ENCODE measurements around the gene SCUBE3.

SCUBE3 gene

DNA sequence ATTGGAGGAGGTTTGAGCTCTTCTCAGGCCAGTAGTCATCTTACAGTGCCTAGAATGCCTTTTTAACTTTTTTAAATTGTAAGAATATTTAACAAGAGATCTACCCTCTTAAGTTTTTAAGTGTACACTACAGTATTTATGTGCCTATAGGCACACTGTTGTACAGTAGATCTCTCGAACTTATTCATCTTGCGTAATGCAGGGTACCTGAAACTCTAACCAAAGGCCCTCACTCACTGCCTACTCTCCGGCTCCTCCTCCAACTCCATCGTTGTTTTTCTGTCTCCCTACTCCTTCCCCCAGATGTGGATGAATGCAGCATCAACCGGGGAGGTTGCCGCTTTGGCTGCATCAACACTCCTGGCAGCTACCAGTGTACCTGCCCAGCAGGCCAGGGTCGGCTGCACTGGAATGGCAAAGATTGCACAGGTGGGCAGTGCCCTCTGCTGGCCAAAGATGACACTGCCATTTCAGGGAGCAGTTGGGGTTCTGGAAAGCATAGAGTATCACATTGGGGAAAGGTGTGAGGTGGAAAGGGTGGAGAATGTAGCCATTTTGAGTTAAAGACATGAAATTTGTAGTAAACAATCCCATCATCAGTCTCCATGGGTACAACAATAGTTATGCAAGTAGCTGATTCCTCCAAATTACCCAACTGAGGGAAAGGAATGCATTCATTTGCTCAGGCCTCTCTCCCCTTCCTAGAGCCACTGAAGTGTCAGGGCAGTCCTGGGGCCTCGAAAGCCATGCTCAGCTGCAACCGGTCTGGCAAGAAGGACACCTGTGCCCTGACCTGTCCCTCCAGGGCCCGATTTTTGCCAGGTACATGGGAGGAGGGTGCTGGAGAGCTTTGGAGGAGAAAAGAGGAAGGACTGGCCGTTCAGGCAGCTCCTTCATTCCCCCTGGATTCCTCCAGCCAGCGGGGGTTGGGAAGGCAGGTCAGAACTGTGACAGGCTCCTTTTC, 27.4 kb downstream of the SCUBE3 start:
- H3K79me2 ChIP-seq (ENCODE audit: insufficient read depth, low read length): no peaks in the 10 kb centered on the region
- no peaks in the 10 kb centered on the region for H3K9me3 ChIP-seq (ENCODE audit: insufficient read depth, low read length)

DNA sequence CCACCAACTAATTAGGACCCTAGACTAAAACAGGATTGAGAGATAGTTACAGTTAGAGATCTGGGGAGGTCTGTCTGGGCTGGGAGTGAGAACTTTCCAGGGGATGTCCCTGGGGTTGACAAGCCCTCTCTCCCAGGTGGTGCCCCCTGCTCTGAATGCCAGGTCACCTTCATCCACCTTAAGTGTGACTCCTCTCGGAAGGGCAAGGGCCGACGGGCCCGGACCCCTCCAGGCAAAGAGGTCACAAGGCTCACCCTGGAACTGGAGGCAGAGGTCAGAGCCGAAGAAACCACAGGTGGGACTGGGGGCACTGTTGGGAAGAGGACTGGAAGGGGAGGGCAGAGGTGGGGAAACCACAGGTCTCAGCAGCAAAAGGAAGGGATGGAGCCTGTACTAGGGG, 28.7 kb downstream of the SCUBE3 start:
- Histone ChIP-seq H3K4me2 (ENCODE audit: low read depth, low read length, poor library complexity, severe bottlenecking) (no peak overlapping the region), H2AFZ (ENCODE audit: low read depth, low read length, severe bottlenecking) (no peak overlapping the region), H3K27ac (ENCODE audit: low read depth, low read length) (no peak overlapping the region), H3K9me2 (replicated peaks; ENCODE audit: insufficient read depth, low read length) (no peaks in the 10 kb centered on the region), H3K4me3 (ENCODE audit: insufficient read depth, low read length, poor library complexity, severe bottlenecking) (no peak overlapping the region), H3K9ac (ENCODE audit: low read length) (no peak overlapping the region), H4K20me1 (ENCODE audit: low read depth, low read length) (no peaks in the 10 kb centered on the region), H3K27me3 (ENCODE audit: low read length) (no peaks in the 10 kb centered on the region), H3K36me3 (ENCODE audit: low read length) (no peaks in the 10 kb centered on the region), H3K9me3 (ENCODE audit: insufficient read depth, low read length) (no peaks in the 10 kb centered on the region), H3F3A (ENCODE audit: insufficient read depth) (no peaks in the 10 kb centered on the region), H3K79me2 (ENCODE audit: insufficient read depth, low read length) (no peaks in the 10 kb centered on the region)
- no peak for TF ChIP-seq EZH2phosphoT487 (conservative IDR thresholded peaks at IDR 0.05; ENCODE audit: low read length)
- TF ChIP-seq, protein P1, sequence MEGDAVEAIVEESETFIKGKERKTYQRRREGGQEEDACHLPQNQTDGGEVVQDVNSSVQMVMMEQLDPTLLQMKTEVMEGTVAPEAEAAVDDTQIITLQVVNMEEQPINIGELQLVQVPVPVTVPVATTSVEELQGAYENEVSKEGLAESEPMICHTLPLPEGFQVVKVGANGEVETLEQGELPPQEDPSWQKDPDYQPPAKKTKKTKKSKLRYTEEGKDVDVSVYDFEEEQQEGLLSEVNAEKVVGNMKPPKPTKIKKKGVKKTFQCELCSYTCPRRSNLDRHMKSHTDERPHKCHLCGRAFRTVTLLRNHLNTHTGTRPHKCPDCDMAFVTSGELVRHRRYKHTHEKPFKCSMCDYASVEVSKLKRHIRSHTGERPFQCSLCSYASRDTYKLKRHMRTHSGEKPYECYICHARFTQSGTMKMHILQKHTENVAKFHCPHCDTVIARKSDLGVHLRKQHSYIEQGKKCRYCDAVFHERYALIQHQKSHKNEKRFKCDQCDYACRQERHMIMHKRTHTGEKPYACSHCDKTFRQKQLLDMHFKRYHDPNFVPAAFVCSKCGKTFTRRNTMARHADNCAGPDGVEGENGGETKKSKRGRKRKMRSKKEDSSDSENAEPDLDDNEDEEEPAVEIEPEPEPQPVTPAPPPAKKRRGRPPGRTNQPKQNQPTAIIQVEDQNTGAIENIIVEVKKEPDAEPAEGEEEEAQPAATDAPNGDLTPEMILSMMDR (IDR thresholded peaks at IDR 0.05; ENCODE audit: insufficient read depth, low read length, poor library complexity, severe bottlenecking): no peak

More for the DNA sequence above, 27.4 kb downstream of the SCUBE3 start:
- Histone ChIP-seq H3K27ac (ENCODE audit: low read depth, low read length) (no peak overlapping the region), H2AFZ (ENCODE audit: low read depth, low read length, severe bottlenecking) (no peak overlapping the region), H3K4me2 (ENCODE audit: low read depth, low read length, poor library complexity, severe bottlenecking) (no peak overlapping the region), H3F3A (ENCODE audit: insufficient read depth) (no peaks in the 10 kb centered on the region), H3K9me2 (replicated peaks; ENCODE audit: insufficient read depth, low read length) (no peaks in the 10 kb centered on the region), H3K9ac (ENCODE audit: low read length) (no peak overlapping the region), H3K4me3 (ENCODE audit: insufficient read depth, low read length, poor library complexity, severe bottlenecking) (no peak overlapping the region), H4K20me1 (ENCODE audit: low read depth, low read length) (no peaks in the 10 kb centered on the region), H3K27me3 (ENCODE audit: low read length) (no peaks in the 10 kb centered on the region), H3K36me3 (ENCODE audit: low read length) (no peaks in the 10 kb centered on the region)
- no peak for TF ChIP-seq EZH2phosphoT487 (conservative IDR thresholded peaks at IDR 0.05; ENCODE audit: low read length)
- TF ChIP-seq, protein P1 (IDR thresholded peaks at IDR 0.05; ENCODE audit: insufficient read depth, low read length, poor library complexity, severe bottlenecking): peak; percentile 100

DNA sequence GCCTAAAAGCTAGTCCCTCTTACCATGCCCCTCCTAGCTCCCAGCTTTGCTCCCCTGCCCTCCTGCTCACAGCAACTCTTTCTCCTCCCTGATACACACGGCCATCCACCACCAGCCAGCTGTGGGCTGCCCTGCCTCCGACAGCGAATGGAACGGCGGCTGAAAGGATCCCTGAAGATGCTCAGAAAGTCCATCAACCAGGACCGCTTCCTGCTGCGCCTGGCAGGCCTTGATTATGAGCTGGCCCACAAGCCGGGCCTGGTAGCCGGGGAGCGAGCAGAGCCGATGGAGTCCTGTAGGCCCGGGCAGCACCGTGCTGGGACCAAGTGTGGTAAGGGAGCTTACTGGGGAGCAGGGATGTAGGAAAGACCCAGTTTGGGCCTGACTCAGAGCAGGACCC, 29.1 kb downstream of the SCUBE3 start:
- no peaks in the 10 kb centered on the region for H3K36me3 ChIP-seq (ENCODE audit: low read length)

More for the DNA sequence above, 29.1 kb downstream of the SCUBE3 start:
- TF ChIP-seq, protein P1 (IDR thresholded peaks at IDR 0.05; ENCODE audit: insufficient read depth, low read length, poor library complexity, severe bottlenecking): no peak
- TF ChIP-seq EZH2phosphoT487 (conservative IDR thresholded peaks at IDR 0.05; ENCODE audit: low read length): no peak
- Histone ChIP-seq H3K9ac (ENCODE audit: low read length) (no peak overlapping the region), H3K9me2 (replicated peaks; ENCODE audit: insufficient read depth, low read length) (no peaks in the 10 kb centered on the region), H3K79me2 (ENCODE audit: insufficient read depth, low read length) (no peaks in the 10 kb centered on the region), H4K20me1 (ENCODE audit: low read depth, low read length) (no peaks in the 10 kb centered on the region), H2AFZ (ENCODE audit: low read depth, low read length, severe bottlenecking) (no peak overlapping the region), H3K27ac (ENCODE audit: low read depth, low read length) (no peak overlapping the region), H3K4me2 (ENCODE audit: low read depth, low read length, poor library complexity, severe bottlenecking) (no peak overlapping the region), H3K4me3 (ENCODE audit: insufficient read depth, low read length, poor library complexity, severe bottlenecking) (no peak overlapping the region), H3K27me3 (ENCODE audit: low read length) (no peaks in the 10 kb centered on the region), H3K9me3 (ENCODE audit: insufficient read depth, low read length) (no peaks in the 10 kb centered on the region), H3F3A (ENCODE audit: insufficient read depth) (no peaks in the 10 kb centered on the region)
